C4-2B (cell line): ENCODE results near the gene EVI2A.

Experiments
- ZFX ChIP-seq: fragments of 450-650 bp; IDR thresholded peaks from 2 replicates; pipeline ENCODE4 v1.6.1; 2017
- TF ChIP-seq, protein P1 (sequence below): fragments of 450-650 bp; conservative IDR thresholded peaks from 2 replicates; pipeline ENCODE4 v1.5.1; 2017; ENCODE audit warnings: mild to moderate bottlenecking

DNA sequence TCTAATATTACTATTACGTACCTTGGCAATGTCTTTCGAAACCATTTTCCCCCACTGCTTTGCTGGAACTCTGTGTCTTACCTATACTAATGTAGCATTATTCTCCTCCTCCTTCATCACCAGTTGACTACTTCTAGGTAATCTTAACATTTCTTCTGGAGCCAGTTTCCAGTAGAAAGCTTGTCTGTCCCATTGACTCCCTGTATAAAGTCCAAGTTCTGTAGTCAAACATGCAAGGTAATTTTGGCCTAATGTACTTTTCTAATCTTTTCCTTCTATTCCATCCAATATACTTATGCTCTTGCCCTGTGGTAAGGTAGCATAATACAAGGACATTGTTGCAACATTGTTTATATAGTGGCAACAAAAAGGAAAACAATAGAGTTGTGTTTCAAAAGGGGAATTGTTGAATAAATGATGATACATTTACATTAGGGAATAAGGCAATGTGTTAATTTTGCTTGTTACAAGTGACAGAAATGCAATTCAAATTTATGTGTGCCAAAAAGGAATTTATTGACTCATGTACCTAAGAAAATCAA is 52.3 kb downstream of the EVI2A start:
- TF ChIP-seq, protein P1, sequence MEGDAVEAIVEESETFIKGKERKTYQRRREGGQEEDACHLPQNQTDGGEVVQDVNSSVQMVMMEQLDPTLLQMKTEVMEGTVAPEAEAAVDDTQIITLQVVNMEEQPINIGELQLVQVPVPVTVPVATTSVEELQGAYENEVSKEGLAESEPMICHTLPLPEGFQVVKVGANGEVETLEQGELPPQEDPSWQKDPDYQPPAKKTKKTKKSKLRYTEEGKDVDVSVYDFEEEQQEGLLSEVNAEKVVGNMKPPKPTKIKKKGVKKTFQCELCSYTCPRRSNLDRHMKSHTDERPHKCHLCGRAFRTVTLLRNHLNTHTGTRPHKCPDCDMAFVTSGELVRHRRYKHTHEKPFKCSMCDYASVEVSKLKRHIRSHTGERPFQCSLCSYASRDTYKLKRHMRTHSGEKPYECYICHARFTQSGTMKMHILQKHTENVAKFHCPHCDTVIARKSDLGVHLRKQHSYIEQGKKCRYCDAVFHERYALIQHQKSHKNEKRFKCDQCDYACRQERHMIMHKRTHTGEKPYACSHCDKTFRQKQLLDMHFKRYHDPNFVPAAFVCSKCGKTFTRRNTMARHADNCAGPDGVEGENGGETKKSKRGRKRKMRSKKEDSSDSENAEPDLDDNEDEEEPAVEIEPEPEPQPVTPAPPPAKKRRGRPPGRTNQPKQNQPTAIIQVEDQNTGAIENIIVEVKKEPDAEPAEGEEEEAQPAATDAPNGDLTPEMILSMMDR = no peak
- no peak for TF ChIP-seq ZFX
